ENCODE measurements around the gene PRKN. TPM values are rescaled to one million over a fixed set of nuclear protein-coding genes. Genes with fewer than 3 reads are reported as not detected.

Gene PRKN
- total and polyA plus RNA-seq, 9 of the 15 experiments (the other 6 are each of a cell fraction or from before 2014, with no cell fraction given): 0.03 to 0.96 (median 0.15) TPM; not detected in 2

DNA sequence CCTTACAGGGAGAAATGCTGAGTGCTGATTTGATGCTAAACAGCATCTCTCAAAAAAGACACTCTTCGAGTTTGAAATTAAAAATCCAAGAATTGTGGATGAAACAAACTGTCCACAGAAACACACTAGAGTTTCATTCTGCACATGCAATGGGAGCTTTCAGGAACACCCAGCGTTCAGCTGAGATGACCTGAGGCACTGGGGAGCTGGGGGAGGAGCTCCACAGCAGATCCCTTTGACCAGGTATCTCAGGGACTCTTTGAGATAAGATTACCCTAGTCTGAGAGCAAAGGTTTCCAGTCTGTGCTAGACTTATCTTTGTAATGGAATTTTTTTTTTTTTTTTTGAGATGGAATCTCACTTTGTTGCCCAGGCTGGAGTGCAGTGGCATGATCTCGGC, 1382.9 kb downstream of the PRKN start:
- CTCF ChIA-PET (ENCODE audit: low intra/inter-chr PET ratio): no interaction called here
- H3K79me2 ChIP-seq (ENCODE audit: control insufficient read depth, insufficient read depth, low read length): no peaks in the 10 kb centered on the region
- TF ChIP-seq THRA (IDR thresholded peaks at IDR 0.05) (no peak), SAP30 (IDR thresholded peaks at IDR 0.05; ENCODE audit: borderline replicate concordance, insufficient read depth, low read depth, low read length, poor library complexity, severe bottlenecking) (no peak)
- TF ChIP-seq, protein P1, sequence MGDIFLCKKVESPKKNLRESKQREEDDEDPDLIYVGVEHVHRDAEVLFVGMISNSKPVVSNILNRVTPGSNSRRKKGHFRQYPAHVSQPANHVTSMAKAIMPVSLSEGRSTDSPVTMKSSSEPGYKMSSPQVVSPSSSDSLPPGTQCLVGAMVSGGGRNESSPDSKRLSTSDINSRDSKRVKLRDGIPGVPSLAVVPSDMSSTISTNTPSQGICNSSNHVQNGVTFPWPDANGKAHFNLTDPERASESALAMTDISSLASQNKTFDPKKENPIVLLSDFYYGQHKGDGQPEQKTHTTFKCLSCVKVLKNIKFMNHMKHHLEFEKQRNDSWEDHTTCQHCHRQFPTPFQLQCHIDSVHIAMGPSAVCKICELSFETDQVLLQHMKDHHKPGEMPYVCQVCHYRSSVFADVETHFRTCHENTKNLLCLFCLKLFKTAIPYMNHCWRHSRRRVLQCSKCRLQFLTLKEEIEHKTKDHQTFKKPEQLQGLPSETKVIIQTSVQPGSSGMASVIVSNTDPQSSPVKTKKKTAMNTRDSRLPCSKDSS (IDR thresholded peaks at IDR 0.05; ENCODE audit: low read depth, partially characterized antibody): no peak
- TF ChIP-seq, protein P2, sequence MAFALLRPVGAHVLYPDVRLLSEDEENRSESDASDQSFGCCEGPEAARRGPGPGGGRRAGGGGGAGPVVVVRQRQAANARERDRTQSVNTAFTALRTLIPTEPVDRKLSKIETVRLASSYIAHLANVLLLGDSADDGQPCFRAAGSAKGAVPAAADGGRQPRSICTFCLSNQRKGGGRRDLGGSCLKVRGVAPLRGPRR (CRISPR knock-in tag; IDR thresholded peaks at IDR 0.05): no peak
- no peaks in the 10 kb centered on the region for H3K9me3 ChIP-seq (replicated peaks; ENCODE audit: control insufficient read depth, insufficient read depth, low read depth, low read length)
- H2AFZ ChIP-seq (ENCODE audit: low read depth, low read length): no peak overlapping the region
- H4K20me1 ChIP-seq (replicated peaks; ENCODE audit: control insufficient read depth, insufficient read depth, low read length): no peaks in the 10 kb centered on the region
- in situ Hi-C loops (cut with MboI) (no loop called here), intact Hi-C loops (cut with micrococcal nuclease) (no loop called here)
- POLR2A ChIA-PET: interaction anchor here (0.6 kb wide), 1 partner anchor 118 kb away, joined by 5 read pairs; no protein-coding TSS in a partner anchor
- H3K4me1 ChIP-seq (replicated peaks in 1 of 2; ENCODE audit: control insufficient read depth in 2 of 2, insufficient read depth in 2 of 2, low read length in 2 of 2): peaks cover 0 to 3% of the 10 kb centered on the region in 2 experiments; a peak in 1 of 5 replicates
- no peaks in the 10 kb centered on the region for H3K9me1 ChIP-seq (ENCODE audit: control insufficient read depth, insufficient read depth, low read length)
- peak; percentile 29; the same call in 1 of the 3 replicates for ATAC-seq
- BruUV-seq (replicated peaks): no TSS peak
- H3K9ac ChIP-seq (ENCODE audit: insufficient read depth in 1 of 2, low read depth in 2 of 2, low read length in 2 of 2): no peak overlapping the region
- H3K27ac ChIP-seq (ENCODE audit: extremely low read depth, low read depth, low read length): no peak overlapping the region
- DNase-seq (ENCODE audit: extremely low read depth in 1 of 4, low spot score in 3 of 4): no peak
- H3K36me3 ChIP-seq (ENCODE audit: control insufficient read depth, insufficient read depth, low read length): no peaks in the 10 kb centered on the region
- WGBS (ENCODE audit: insufficient coverage, low coverage, missing lambda C conversion rate): 24% methylated on average over 3 of the region's 3 CpGs
- FAIRE-seq: no peak
- no peak overlapping the region for H3K4me3 ChIP-seq
- H3K27me3 ChIP-seq (ENCODE audit: control insufficient read depth in 2 of 2, insufficient read depth in 2 of 2, low read length in 2 of 2): no peaks in the 10 kb centered on the region
- H3K4me2 ChIP-seq (ENCODE audit: insufficient read depth, low read length): no peak overlapping the region
